Stimulated activated CD4-positive, alpha-beta T cell treated with anti-CD3 and anti-CD28 coated beads, Interleukin-1b, Interleukin-23, amount 100 ng/mL, for 48 hours (primary cell): Measurements from ENCODE around the gene STX8.
A peak's percentile ranks its signal among the peaks of the same experiment; 100 is the strongest.

Experiments used
- DNase-seq: peaks from one replicate; pipeline ENCODE4 v3.0.0-alpha.2; 2020

STX8 gene

GRCh38 chr17:9334536-9335446 is 240.8 kb downstream of the STX8 start:
- peak; percentile 7 for DNase-seq

GRCh38 chr17:9332132-9332494 is 243.5 kb downstream of the STX8 start:
- no peak for DNase-seq

GRCh38 chr17:9331279-9332131 is 244.1 kb downstream of the STX8 start:
- no peak for DNase-seq

- no peak for DNase-seq
Measured at GRCh38 chr17:9330611-9331271, 244.9 kb downstream of the STX8 start.

GRCh38 chr17:9330141-9330540 is 245.5 kb downstream of the STX8 start:
- no peak for DNase-seq

GRCh38 chr17:9329251-9329921 is 246.2 kb downstream of the STX8 start:
- no peak for DNase-seq

GRCh38 chr17:9324864-9325263 is 250.8 kb downstream of the STX8 start:
- DNase-seq, result no peak

- no peak for DNase-seq
Measured at GRCh38 chr17:9322326-9322725, 253.3 kb downstream of the STX8 start.

GRCh38 chr17:9321890-9322289 is 253.7 kb downstream of the STX8 start:
- no peak for DNase-seq

- DNase-seq, result no peak
Measured at GRCh38 chr17:9315360-9315759, 260.3 kb downstream of the STX8 start.

GRCh38 chr17:9313346-9313745 is 262.3 kb downstream of the STX8 start:
- DNase-seq, result no peak

GRCh38 chr17:9309216-9309615 is 266.4 kb downstream of the STX8 start:
- DNase-seq, result no peak

- no peak for DNase-seq
Measured at GRCh38 chr17:9308069-9308468, 267.6 kb downstream of the STX8 start.

- no peak for DNase-seq
Measured at GRCh38 chr17:9307313-9307998, 268.2 kb downstream of the STX8 start.

- no peak for DNase-seq
Measured at GRCh38 chr17:9306086-9306485, 269.5 kb downstream of the STX8 start.

- no peak for DNase-seq
Measured at GRCh38 chr17:9299695-9300094, 275.9 kb downstream of the STX8 start.

- no peak for DNase-seq
Measured at GRCh38 chr17:9298776-9299295, 276.8 kb downstream of the STX8 start.

GRCh38 chr17:9298135-9298534 is 277.5 kb downstream of the STX8 start:
- no peak for DNase-seq

GRCh38 chr17:9294661-9295210 is 280.9 kb downstream of the STX8 start:
- DNase-seq, result no peak

- DNase-seq, result no peak
Measured at GRCh38 chr17:9292561-9292941, 283.1 kb downstream of the STX8 start.

- DNase-seq, result peak; percentile 51
Measured at GRCh38 chr17:9291912-9292560, 283.6 kb downstream of the STX8 start.
